Lower leg skin (tissue), 4 donors: ENCODE measurements around the gene PRICKLE1. TPM values are rescaled to one million over a fixed set of nuclear protein-coding genes. Genes with fewer than 3 reads are reported as not detected.
A peak's percentile ranks its signal among the peaks of the same experiment; 100 is the strongest.

Experiments used
- DNase-seq, 2 donors: peaks; one replicate each; pipeline ENCODE4 v3.0.0-alpha.2; 2019; ENCODE audit warnings: low spot score in 2 of 2
- H3K4me3 ChIP-seq: fragments of 200-600 bp; sonication (generic); 2 replicates; pipeline ENCODE4 v1.5.1; 2017; ENCODE audit warnings: mild to moderate bottlenecking, low read depth; ENCODE audit not compliant: poor library complexity, severe bottlenecking
- CTCF ChIP-seq, 3 donors: fragments of 450-650 bp; IDR thresholded peaks; one replicate each; pipeline ENCODE4 v1.5.1; 2016; ENCODE audit warnings: antibody characterized with exemption in 3 of 3, mild to moderate bottlenecking in 3 of 3, moderate library complexity in 2 of 3
- POLR2A ChIP-seq, 2 donors: fragments of 450-650 bp; IDR thresholded peaks; one replicate each; pipeline ENCODE4 v1.6.1; 2016 to 2017; ENCODE audit warnings: antibody characterized with exemption in 2 of 2, mild to moderate bottlenecking in 1 of 2, moderate library complexity in 1 of 2
- WGBS, 2 donors: methylation state at CpG; one replicate each; pipeline ENCODE4 v1.1.5; 2018; 5-methylcytosine and 5-hydroxymethylcytosine counted together
- intact Hi-C: fragments of 100-400 bp; cut with DNase I; formaldehyde crosslinking; loops from one replicate; pipeline ENCODE4 v1.15.0; 2023; ENCODE audit warnings: low total_unique reads
- total RNA-seq, 4 donors: library from RNA; depleted of rRNA; stranded (reverse); fragments of >200 nt; gene quantifications; one replicate each; pipeline ENCODE4 v1.1.0, GENCODE V29; 2016

PRICKLE1 gene
- total RNA-seq, 4 donors from 2014 or later, result 3.8 to 39.8 (median 14.4) TPM

GRCh38 chr12:42482041-42482747 is 107.4 kb downstream of the PRICKLE1 start:
- TF ChIP-seq CTCF (IDR thresholded peaks at IDR 0.05) (no peak), POLR2A (IDR thresholded peaks at IDR 0.05) (no peak)
- intact Hi-C loops, result loop anchor here (10.0 kb wide), 1 partner anchor 803 kb away; no protein-coding TSS in a partner anchor
- 41 to 46% methylated on average over 18 of the region's 18 CpGs for WGBS, 2 donors
- peak overlapping the region; percentile 53 for H3K4me3 ChIP-seq
- DNase-seq, result peak in 1 of 2 donors; percentile 18

GRCh38 chr12:42481368-42481767 is 108.2 kb downstream of the PRICKLE1 start:
- intact Hi-C loops, result loop anchor here (10.0 kb wide), 1 partner anchor 803 kb away; no protein-coding TSS in a partner anchor
- TF ChIP-seq POLR2A (IDR thresholded peaks at IDR 0.05) (no peak), CTCF (IDR thresholded peaks at IDR 0.05) (no peak)
- no peak overlapping the region for H3K4me3 ChIP-seq
- DNase-seq, result no peak
- WGBS, 2 donors, result 73 to 85% methylated on average over 1 of the region's 1 CpG

GRCh38 chr12:42477941-42478340 is 111.6 kb downstream of the PRICKLE1 start:
- no peak overlapping the region for H3K4me3 ChIP-seq
- no peak for DNase-seq
- WGBS, 2 donors, result 66 to 75% methylated on average over 1 of the region's 1 CpG
- intact Hi-C loops, result no loop called here
- TF ChIP-seq POLR2A (IDR thresholded peaks at IDR 0.05), result no peak
- TF ChIP-seq CTCF (IDR thresholded peaks at IDR 0.05), result no peak

GRCh38 chr12:42475106-42475505 is 114.4 kb downstream of the PRICKLE1 start:
- WGBS, 2 donors, result 56 to 61% methylated on average over 3 of the region's 3 CpGs
- no peak for DNase-seq
- no peak overlapping the region for H3K4me3 ChIP-seq
- TF ChIP-seq POLR2A (IDR thresholded peaks at IDR 0.05) (no peak), CTCF (IDR thresholded peaks at IDR 0.05) (no peak)
- intact Hi-C loops, result no loop called here

- intact Hi-C loops, result no loop called here
- no peak overlapping the region for H3K4me3 ChIP-seq
- no peak for DNase-seq
- no peak for TF ChIP-seq POLR2A (IDR thresholded peaks at IDR 0.05)
- TF ChIP-seq CTCF (IDR thresholded peaks at IDR 0.05), result no peak
- 32 to 44% methylated on average over 2 of the region's 2 CpGs for WGBS, 2 donors
Measured at GRCh38 chr12:42474391-42474790, 115.2 kb downstream of the PRICKLE1 start.

GRCh38 chr12:42473561-42473960 is 116.0 kb downstream of the PRICKLE1 start:
- TF ChIP-seq POLR2A (IDR thresholded peaks at IDR 0.05) (no peak), CTCF (IDR thresholded peaks at IDR 0.05) (no peak)
- intact Hi-C loops, result no loop called here
- no peak overlapping the region for H3K4me3 ChIP-seq
- no peak for DNase-seq
- 73 to 83% methylated on average over 1 of the region's 1 CpG for WGBS, 2 donors
